Stimulated activated CD8-positive, alpha-beta memory T cell treated with anti-CD3 and anti-CD28 coated beads, Interleukin-4, amount 100 ng/mL, for 48 hours (primary cell): Measurements from ENCODE around the gene YY1.

ENCODE experiments used
- DNase-seq: peaks from one replicate; pipeline ENCODE4 v3.0.0-alpha.2; 2020

YY1 gene

DNA sequence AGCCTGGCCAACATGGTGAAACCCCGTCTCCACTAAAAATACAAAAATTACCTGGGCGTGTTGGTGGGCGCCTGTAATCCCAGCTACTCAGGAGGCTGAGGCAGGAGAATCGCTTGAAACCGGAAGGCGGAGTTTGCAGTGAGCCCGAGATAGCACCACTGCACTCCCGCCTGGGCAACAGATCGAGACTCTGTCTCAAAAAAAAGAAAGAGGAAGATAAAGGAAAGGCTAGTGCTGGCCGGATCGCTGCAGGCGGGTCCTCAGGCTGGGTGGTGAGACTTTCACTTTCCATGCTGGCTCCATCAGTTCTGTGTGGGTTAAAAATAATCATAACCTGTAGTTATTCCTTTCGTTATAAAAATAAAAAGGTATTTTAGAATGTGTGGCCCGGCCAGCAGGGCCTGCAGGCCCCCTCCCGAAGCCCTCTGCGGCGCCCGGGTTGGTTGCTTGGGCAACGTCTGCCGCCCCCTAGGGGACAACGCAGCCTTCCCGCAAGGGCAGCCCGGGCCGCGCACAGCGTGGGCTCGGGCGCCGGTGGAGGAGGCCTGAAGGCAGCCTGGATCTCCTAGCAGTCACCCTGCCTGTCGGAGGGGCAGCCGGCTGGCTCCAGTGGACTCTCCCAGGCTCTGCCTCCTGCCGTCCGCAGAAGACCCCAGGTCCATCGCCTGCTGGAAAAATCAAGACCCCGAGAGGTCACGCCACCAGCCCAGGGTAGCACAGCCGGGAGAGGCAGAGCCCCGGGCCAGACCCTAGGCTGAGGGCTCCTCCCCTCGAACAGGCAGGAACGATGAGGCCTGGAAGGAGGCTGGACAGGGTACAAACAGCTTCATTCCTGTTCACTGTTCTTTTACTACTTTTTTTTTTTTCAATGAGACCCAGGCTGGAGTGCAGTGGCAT, 79.2 kb downstream of the YY1 start:
- DNase-seq, result peak; percentile 86

DNA sequence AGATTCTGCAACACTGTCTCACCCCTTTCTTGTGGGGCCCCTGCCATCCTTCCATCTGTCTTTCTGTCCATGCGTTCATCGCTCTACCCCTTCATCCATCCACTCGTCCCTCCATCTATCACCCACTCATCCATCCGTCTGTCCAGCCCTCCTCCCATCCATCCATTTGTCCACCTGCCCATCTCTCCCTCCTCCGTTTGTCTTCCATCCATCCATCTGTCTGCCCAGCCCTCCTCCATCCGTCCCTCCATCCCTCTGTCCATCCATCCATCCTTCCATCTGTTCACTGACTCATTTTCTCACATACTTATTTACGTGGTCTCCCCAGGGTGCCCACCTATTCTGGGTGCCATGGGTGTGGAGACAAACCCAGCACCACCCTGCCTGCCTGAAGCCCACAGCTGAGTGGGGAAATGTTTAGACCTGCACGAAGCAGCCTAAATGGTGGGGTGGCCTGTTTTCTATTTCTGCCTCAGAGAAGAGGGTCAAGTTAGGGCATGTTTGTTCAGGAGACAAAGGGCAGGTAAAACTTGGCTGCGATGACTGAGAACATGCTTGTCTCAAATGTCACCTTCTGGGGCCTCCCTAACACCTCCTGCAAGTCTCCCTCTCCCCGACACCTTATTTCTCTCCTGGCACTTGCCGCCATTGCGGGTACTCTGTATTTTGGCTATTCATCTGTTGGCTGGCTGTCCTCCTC, 81.4 kb downstream of the YY1 start:
- no peak for DNase-seq

DNA sequence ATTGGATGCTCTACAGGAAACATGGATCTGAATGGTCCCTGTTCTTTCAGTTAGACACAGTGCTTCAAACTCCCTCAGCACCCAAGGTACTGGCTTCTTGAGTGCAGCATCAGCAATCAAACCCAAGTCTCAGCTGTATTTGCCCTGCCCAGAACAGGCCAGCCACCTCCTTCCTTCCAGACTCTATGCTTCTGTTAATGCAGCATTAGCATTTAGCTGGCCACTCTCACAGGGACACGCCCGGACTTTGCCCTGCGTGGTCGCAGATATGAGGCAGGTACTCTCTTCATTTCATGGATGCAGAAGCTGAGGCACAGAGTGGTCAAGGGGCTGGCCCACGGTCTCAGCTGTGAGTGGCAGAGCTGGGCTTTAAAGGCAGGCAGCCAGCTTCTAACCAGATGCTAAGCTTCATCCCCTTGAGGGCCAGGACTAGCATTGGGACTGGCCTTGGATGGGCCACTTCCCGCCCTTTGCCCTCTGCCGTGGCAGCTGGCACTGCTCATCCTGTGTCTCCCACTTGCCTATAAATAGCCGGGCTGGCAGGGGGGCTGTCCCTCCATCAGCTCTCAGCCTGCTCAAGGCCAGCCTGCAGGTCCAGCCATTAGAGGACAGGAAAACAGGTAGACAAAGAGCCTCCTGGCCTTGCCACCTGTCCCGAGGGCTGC, 82.7 kb downstream of the YY1 start:
- DNase-seq, result no peak

DNA sequence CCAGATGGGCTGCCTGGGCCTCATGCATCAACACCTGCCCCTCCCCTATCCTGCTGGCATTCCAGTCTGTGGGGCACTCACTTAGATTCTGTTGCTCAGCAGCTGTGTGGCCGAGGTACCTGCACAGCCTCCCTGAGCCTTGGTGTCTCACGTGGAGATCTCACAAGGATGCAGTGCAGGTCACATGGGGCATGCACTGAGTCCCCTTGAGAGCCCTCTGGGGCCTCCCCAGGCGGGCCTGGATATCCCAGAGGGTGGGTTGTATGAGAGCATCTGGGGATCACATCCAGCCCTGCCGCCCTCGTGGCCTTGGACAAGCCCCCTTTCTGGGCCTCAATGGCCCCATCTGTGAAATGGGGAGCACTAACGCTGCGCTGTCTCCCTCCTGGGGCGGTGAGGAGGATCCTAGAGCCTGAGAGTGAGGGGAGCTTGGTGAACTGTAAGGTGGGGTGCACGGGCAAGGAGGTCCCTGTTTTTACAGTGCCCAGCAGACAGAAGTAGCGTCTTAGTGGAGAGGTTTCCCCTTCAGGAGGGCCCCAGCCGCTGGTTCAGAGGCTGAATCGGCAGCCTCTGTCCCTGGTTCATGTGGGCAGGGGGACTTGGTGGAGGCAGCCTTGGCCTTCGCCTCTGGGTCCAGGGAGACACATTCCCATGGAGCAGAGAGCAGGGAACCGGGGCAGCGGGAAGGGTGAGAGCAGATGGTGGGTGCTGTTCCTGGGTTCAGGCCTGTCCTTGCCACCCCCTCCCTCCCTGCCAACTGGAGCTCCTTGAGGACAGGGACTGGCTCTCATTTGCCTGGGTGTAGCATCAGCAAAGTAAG, 83.4 kb downstream of the YY1 start:
- no peak for DNase-seq

DNA sequence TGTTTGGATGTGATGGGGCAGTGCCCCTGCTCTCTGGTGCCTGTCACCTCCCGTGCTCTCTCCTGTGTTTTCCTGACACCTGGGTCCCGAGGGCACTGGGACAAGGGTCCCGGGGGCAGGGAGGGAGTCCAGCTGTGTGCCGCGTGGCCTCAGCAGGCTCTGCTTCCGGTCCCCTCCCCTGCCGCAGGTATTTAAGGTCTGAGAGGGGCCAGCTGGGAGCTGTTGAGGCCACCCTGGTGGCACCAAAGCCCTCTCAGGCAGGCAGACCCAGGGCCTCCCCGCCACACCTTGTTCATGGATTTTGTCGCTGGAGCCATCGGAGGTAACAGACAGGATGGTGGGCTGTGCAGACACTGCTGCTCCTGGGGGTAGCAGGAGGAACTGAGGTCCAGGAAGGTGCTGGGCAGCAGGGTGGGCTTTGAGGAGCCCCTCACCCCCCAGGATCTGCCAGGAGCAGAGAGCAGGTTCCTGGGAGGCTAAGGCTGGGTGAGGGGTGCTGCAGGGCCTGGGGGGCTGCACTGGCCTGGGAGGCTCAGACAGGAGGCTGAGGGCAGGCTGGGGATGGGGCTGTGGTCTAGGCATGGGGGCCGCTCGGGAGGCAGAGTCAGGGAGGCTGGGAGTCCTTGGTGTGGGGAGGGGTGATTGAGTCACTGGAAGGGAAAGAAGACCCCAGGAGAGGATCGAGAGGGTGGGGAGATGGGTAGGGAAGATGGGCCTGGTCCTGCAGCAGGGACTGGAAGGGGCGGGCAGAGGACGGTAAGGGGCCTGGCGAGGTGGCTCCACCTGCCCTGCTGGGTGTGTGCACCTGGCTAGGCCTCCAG, 84.4 kb downstream of the YY1 start, which contains the start of gene SLC25A47:
TSS of gene SLC25A47 (plus strand) at position 219 of the 821 bp plus-strand sequence. CDS start at position 295, 76 bp downstream.
- DNase-seq, result no peak

DNA sequence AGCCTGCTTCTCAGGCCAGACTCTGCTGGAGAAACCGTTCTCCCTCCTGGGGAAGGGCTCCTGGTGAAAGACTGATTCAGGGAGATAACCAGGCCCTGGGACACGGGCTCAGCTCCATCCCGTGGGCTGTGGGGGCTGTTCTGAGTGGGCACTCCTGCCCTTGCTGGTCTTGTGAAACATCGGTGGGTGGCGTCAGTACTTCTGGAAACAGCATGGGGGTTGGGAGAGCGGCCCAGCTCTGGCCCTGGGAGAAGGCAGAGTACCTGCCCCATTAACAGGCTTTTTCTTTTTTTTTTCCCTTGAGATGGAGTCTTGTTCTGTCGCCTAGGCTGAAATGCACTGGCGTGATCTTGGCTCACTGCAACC, 85.0 kb downstream of the YY1 start:
- no peak for DNase-seq

DNA sequence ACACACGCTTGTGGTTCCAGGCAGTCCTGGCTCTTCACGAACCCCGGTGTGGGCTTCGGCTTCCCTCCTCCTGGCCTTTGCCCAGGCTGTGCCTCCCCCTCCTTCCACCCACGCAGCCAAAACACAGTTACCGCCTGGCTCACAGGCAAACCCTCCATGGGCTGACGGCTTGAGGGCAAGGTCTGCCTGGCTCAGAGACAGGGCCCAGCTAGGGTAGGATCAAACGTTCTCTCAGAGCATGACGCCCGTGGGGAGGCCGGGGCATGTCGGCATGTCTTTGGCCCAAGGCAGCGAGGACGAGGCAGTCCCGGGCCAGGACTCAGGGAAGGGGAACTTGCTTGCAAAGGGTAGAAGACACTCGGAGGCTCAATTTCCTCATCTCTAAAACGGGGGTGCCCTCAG, 86.3 kb downstream of the YY1 start:
- no peak for DNase-seq

DNA sequence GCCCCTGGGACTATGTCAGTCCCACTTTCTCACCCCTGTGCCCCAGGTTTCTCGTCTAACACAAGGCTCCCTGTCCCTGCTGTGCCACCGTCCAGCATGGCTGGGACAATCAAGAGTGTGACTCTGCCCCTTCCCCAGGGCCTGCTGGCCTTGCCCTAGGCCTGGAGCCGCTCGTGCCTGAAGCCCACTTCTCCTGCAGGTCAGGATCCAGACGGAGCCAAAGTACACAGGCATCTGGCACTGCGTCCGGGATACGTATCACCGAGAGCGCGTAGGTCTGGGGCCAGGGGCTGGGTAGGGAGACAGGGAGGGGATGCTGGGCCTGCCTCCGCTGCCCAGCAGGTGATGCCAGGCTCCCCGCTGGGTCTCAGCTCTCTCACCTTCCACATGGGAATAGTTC, 87.0 kb downstream of the YY1 start:
- no peak for DNase-seq

DNA sequence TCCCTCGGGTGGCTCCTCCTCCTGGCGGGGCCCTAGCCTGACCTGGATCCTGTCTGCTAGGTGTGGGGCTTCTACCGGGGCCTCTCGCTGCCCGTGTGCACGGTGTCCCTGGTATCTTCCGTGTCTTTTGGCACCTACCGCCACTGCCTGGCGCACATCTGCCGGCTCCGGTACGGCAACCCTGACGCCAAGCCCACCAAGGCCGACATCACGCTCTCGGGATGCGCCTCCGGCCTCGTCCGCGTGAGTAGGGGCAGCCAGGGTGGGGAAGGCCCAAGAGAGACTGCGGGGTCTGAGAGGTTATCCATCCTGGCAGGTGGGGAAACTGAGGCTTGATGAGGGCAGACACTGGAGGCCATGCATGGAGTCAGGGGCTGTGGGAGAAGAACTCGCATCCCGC, 88.2 kb downstream of the YY1 start:
- no peak for DNase-seq

DNA sequence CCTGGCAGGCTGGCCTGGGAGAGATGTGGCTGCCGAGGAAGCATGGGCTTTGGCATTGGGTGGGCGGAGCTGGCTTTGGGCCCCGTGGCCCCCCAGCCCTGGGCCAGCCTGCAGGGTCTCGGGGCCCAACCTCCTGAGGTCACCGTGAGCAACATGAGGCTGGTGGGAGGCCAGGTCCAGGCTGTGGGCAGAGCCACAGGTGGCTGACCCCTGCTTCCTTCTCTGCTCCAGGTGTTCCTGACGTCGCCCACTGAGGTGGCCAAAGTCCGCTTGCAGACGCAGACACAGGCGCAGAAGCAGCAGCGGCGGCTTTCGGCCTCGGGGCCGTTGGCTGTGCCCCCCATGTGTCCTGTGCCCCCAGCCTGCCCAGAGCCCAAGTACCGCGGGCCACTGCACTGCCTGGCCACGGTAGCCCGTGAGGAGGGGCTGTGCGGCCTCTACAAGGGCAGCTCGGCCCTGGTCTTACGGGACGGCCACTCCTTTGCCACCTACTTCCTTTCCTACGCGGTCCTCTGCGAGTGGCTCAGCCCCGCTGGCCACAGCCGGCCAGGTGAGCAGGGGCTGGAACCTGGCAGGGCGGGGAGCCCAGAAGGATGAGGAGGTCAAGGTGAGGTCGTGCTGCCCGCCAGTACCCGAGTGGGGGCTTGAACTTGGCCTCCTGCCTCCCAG, 89.7 kb downstream of the YY1 start:
- DNase-seq, result no peak

DNA sequence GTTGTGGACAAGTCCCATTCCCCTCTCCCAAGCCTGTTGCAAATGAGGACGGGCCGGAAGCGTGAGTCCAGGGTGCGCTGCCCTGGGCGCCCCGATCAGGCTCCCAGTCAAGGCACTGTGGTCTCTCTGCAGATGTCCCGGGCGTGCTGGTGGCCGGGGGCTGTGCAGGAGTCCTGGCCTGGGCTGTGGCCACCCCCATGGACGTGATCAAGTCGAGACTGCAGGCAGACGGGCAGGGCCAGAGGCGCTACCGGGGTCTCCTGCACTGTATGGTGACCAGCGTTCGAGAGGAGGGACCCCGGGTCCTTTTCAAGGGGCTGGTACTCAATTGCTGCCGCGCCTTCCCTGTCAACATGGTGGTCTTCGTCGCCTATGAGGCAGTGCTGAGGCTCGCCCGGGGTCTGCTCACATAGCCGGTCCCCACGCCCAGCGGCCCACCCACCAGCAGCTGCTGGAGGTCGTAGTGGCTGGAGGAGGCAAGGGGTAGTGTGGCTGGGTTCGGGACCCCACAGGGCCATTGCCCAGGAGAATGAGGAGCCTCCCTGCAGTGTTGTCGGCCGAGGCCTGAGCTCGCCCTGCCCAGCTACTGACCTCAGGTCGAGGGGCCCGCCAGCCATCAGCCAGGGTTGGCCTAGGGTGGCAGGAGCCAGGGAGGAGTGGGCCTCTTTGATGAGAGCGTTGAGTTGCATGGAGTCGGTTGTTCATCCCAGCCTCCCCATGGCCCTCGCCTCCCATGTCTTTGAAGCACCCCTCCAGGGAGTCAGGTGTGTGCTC, 90.5 kb downstream of the YY1 start:
- no peak for DNase-seq

DNA sequence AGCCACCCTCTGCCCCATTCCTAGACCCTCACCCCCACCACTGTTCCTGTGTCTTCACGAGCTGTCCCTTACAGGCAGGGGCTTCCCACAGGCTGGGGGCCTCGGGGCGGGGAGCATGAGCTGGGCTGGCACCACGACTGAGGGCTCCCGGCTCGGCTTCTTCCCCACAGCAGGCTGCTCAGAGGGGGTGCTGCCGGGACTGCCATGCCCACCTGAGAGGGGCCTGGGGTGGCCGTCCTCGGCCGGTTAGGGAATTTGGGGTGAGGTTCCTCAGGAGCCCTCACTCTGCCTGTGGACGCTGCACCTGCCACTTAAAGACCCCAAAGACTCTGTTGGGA, 91.0 kb downstream of the YY1 start:
- no peak for DNase-seq

DNA sequence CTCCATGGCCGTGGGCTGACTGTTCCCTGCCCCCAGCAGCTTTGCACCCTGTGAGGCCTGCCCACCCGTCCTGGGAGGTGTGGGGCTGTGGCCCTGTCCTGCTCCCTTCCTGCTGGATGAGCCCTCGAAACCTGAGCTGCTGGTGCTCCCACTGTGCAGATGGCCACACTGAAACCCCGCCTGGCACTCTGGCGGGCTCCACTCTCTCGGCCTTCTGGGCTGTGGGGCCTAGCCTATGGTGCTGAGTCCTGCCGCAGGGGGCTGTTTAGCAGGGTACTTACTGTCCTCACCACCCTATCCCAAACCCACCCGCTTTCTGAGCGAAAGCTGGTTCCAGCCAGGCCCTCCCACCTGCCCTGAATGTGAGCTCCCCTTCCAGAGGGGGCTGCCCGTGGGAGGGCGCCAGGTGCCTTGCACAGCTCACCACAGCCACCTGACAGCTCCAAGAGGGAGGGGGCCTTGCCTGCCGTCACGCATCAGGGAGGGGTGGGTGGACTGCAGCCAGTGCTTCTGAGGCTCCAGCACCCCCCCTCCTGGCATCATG, 91.5 kb downstream of the YY1 start:
- no peak for DNase-seq

DNA sequence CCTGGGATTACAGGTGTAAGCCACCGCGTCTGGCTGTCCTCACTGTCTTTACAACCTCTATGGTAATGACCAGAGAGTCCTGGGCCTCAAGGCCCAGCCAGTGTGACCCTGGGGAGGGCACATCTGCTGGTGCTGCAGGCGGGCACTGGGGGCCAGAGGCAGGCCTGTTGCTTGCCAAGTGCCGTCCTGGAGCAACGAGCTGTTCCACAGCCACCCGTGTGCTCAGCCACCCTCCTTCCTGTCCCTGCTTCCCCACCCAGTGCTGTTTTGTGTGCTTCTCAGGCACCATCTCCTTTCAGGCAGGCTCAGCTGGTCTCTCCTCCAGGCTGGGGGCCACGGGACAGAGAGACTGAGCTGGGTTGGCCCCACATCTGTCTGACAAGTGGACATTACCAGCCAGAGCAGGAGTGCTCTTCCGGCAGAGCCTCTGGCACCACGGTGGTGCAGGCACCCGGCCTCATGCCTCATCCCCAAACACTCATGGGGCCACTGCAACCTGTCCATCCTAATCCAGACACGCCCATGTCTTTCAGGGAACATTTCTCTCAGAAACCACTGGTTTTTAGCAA, 93.2 kb downstream of the YY1 start:
- no peak for DNase-seq
